CD4-positive, CD25-positive, alpha-beta regulatory T cell (primary cell): ENCODE results near the gene TSTD1. TPM values are rescaled to one million over a fixed set of nuclear protein-coding genes. Genes with fewer than 3 reads are reported as not detected.

ENCODE experiments used
- ATAC-seq, 2 donors: fragments of 150-1000 bp; cut with Tn5 transposase; one replicate each; pipeline ENCODE4 v1.10.0; 2021; ENCODE audit warnings: low read depth in 2 of 2, moderate number of reproducible peaks in 2 of 2, moderate library complexity in 1 of 2
- DNase-seq, 3 donors: peaks; one replicate each; pipeline versions ENCODE4 v3.0.0 to v3.0.0-alpha.2; 2012 to 2022; ENCODE audit warnings: mixed read lengths in 1 of 3
- H3K27ac ChIP-seq: one replicate; pipeline ENCODE4 v1.7.0; 2013; ENCODE audit warnings: mild to moderate bottlenecking, low read length; ENCODE audit not compliant: insufficient read depth, poor library complexity, severe bottlenecking
- H3K27me3 ChIP-seq: one replicate; pipeline ENCODE4 v1.7.0; 2013; ENCODE audit warnings: low read length; ENCODE audit not compliant: control insufficient read depth, insufficient read depth
- H3K36me3 ChIP-seq: one replicate; pipeline ENCODE4 v1.7.0; 2013; ENCODE audit warnings: mild to moderate bottlenecking, low read length, moderate library complexity; ENCODE audit not compliant: control insufficient read depth, insufficient read depth
- H3K4me1 ChIP-seq: 2 replicates; pipeline ENCODE4 v1.7.0; 2013; ENCODE audit warnings: mild to moderate bottlenecking, low read length; ENCODE audit not compliant: insufficient read depth, control insufficient read depth, poor library complexity, severe bottlenecking
- H3K4me3 ChIP-seq: one replicate; pipeline ENCODE4 v1.7.0; 2013; ENCODE audit warnings: low read depth, mild to moderate bottlenecking, low read length, moderate library complexity
- H3K9me3 ChIP-seq, 2 experiments: 1 replicate in 1 of 2; 2 replicates in 1 of 2; pipeline ENCODE4 v1.7.0; 2013; ENCODE audit warnings: low read length in 2 of 2, mild to moderate bottlenecking in 1 of 2, moderate library complexity in 1 of 2; ENCODE audit not compliant: control insufficient read depth in 2 of 2
- H3K27ac Mint-ChIP-seq, 3 donors: one replicate each; pipeline ENCODE4 v1.8.0; 2020 to 2022; ENCODE audit warnings: mild to moderate bottlenecking in 3 of 3, mixed read lengths in 3 of 3, moderate library complexity in 2 of 3
- H3K27me3 Mint-ChIP-seq: one replicate; pipeline ENCODE4 v1.8.0; 2022; ENCODE audit warnings: mild to moderate bottlenecking, mixed read lengths
- H3K36me3 Mint-ChIP-seq: one replicate; pipeline ENCODE4 v1.8.0; 2020; ENCODE audit warnings: mixed read lengths
- H3K4me1 Mint-ChIP-seq, 4 donors: one replicate each; pipeline ENCODE4 v1.8.0; 2020 to 2022; ENCODE audit warnings: mixed read lengths in 4 of 4, mild to moderate bottlenecking in 1 of 4
- H3K4me3 Mint-ChIP-seq, 4 donors: one replicate each; pipeline ENCODE4 v1.8.0; 2020 to 2022; ENCODE audit warnings: mild to moderate bottlenecking in 4 of 4, mixed read lengths in 4 of 4, moderate library complexity in 3 of 4
- H3K9me3 Mint-ChIP-seq, 7 donors: one replicate each; pipeline ENCODE4 v1.8.0; 2020 to 2022; ENCODE audit warnings: mixed read lengths in 7 of 7, mild to moderate bottlenecking in 3 of 7, moderate library complexity in 2 of 7
- polyA plus RNA-seq, 4 donors: library from polyadenylated mRNA; unstranded; fragments of 300-500 nt; fragmentation: Illumina TruSeq; gene quantifications; one replicate each; pipeline ENCODE4 v1.2.3, GENCODE V29; 2021
- total RNA-seq: library from RNA; stranded (reverse); gene quantifications from one replicate; pipeline ENCODE4 v1.2.3, GENCODE V29; 2022

Gene TSTD1
- total and polyA plus RNA-seq, 5 donors from 2014 or later, result 61.3 to 451 (median 421) TPM

DNA sequence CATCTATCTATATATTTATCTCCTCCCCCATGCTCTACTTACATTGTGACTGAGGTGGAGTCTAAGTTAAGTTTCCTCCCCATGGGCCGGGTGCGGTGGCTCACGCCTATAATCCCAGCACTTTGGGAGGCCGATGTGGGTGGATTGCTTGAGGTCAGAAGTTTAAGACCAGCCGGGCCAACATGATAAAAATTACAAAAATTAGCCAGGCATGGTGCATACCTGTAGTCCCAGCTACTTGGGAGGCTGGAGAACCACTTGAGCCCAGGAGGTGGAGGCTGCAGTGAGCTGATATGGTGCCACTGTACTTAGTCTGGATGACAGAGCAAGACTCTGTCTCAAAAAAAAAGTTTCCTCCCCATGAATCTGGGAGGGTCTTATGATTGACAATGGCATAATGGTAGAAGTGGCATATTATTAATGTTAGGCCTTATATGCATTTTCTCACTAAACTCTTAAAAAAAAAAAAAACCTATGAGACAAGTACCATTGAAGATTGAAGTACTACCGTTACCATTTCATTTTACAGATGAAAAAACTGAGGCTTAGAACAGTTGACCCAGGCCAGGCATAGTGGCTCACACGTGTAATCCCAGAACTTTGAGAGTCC lies 29.1 kb downstream of the TSTD1 start:
- DNase-seq, result no peak

GRCh38 chr1:161008869-161009510 lies 29.8 kb downstream of the TSTD1 start:
- H3K27ac ChIP-seq, result no peak overlapping the region
- peaks cover 19% of the 10 kb centered on the region for H3K4me1 ChIP-seq
- H3K27me3 Mint-ChIP-seq, result no peaks in the 10 kb centered on the region
- no peak overlapping the region for H3K4me3 ChIP-seq
- H3K9me3 ChIP-seq, result no peaks in the 10 kb centered on the region
- DNase-seq (no peak), ATAC-seq (no peak)
- H3K36me3 Mint-ChIP-seq, result no peaks in the 10 kb centered on the region
- H3K36me3 ChIP-seq, result no peaks in the 10 kb centered on the region
- no peaks in the 10 kb centered on the region for H3K27me3 ChIP-seq
- no peaks in the 10 kb centered on the region for H3K9me3 Mint-ChIP-seq
- H3K4me3 Mint-ChIP-seq, result no peak overlapping the region
- peak overlapping the region; percentile 19 to 76 (median 42) for H3K27ac Mint-ChIP-seq
- peaks cover 0 to 26% (median 17%) of the 10 kb centered on the region in 4 donors for H3K4me1 Mint-ChIP-seq

More for the DNA sequence above, 29.1 kb downstream of the TSTD1 start:
- Mint-ChIP-seq H3K4me1 (peaks cover 0 to 29% (median 22%) of the 10 kb centered on the region in 4 donors), H3K4me3 (no peak overlapping the region), H3K27me3 (no peaks in the 10 kb centered on the region), H3K27ac (peak overlapping the region in 2 of 3 donors; percentile 19 to 42), H3K9me3 (no peaks in the 10 kb centered on the region), H3K36me3 (no peaks in the 10 kb centered on the region)
- no peaks in the 10 kb centered on the region for H3K36me3 ChIP-seq
- H3K4me1 ChIP-seq, result peaks cover 23% of the 10 kb centered on the region
- H3K27me3 ChIP-seq, result no peaks in the 10 kb centered on the region
- no peaks in the 10 kb centered on the region for H3K9me3 ChIP-seq
- no peak overlapping the region for H3K4me3 ChIP-seq
- no peak overlapping the region for H3K27ac ChIP-seq
- ATAC-seq, result no peak

GRCh38 chr1:161007369-161007768 lies 31.4 kb downstream of the TSTD1 start:
- Histone ChIP-seq H3K4me3 (no peak overlapping the region), H3K9me3 (no peaks in the 10 kb centered on the region), H3K27me3 (no peaks in the 10 kb centered on the region), H3K27ac (no peak overlapping the region), H3K4me1 (peaks cover 3% of the 10 kb centered on the region), H3K36me3 (no peaks in the 10 kb centered on the region)
- no peaks in the 10 kb centered on the region for H3K27me3 Mint-ChIP-seq
- H3K27ac Mint-ChIP-seq, result no peak overlapping the region
- peaks cover 0 to 14% (median 5%) of the 10 kb centered on the region in 4 donors for H3K4me1 Mint-ChIP-seq
- no peak overlapping the region for H3K4me3 Mint-ChIP-seq
- no peaks in the 10 kb centered on the region for H3K9me3 Mint-ChIP-seq
- no peaks in the 10 kb centered on the region for H3K36me3 Mint-ChIP-seq
- ATAC-seq (no peak), DNase-seq (no peak)

DNA sequence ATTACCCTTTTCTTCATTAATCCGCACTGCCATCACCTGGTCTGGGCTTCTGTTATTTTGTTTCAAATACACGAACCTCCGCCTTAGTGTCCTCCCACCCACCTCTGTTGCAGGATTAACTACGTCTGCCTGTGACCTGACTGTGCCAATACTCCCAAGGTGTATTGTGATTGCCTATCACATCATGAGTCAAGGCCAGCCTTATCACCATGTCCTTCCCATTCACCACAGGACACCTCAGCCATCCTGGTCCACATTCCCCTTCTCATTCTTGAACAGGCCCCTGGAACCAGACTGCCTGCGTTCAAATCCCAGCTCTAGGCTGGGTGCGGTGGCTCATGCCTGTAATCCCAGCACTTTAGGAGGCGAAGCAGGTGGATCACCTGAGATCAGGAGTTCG lies 32.2 kb downstream of the TSTD1 start:
- H3K9me3 Mint-ChIP-seq, result no peaks in the 10 kb centered on the region
- no peaks in the 10 kb centered on the region for H3K36me3 ChIP-seq
- no peaks in the 10 kb centered on the region for H3K36me3 Mint-ChIP-seq
- no peak overlapping the region for H3K27ac ChIP-seq
- H3K27me3 ChIP-seq, result no peaks in the 10 kb centered on the region
- ATAC-seq, result no peak
- no peak overlapping the region for H3K4me3 ChIP-seq
- H3K4me3 Mint-ChIP-seq, result no peak overlapping the region
- no peaks in the 10 kb centered on the region for H3K9me3 ChIP-seq
- H3K4me1 Mint-ChIP-seq, result peaks cover 0 to 8% (median 3%) of the 10 kb centered on the region in 4 donors
- DNase-seq, result no peak
- no peaks in the 10 kb centered on the region for H3K27me3 Mint-ChIP-seq
- no peaks in the 10 kb centered on the region for H3K4me1 ChIP-seq
- H3K27ac Mint-ChIP-seq, result no peak overlapping the region

DNA sequence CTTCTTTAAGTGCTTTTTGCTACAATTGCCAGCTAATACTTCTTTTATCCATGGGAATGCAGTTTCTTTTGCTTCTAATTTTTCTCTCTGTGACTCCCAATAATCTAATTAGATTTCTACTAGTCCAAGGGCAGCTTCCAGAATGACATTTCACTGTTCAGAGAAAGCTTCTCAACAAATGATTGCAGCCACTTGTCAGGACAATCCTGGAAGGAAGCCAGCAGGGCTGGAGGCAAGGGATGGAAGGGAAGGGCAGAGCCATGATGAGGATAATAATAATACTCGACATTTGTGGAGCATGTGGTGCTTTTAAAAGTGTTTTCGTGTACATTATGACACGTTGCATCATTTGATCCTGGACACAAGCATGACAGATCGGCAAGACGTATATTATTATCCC lies 37.2 kb downstream of the TSTD1 start:
- no peaks in the 10 kb centered on the region for H3K27me3 ChIP-seq
- peaks cover 0 to 3% (median 0%) of the 10 kb centered on the region in 7 donors for H3K9me3 Mint-ChIP-seq
- H3K9me3 ChIP-seq, result no peaks in the 10 kb centered on the region
- no peak overlapping the region for H3K27ac ChIP-seq
- peak overlapping the region in 2 of 3 donors; percentile 57 to 71 for H3K27ac Mint-ChIP-seq
- no peak overlapping the region for H3K4me3 Mint-ChIP-seq
- peaks cover 17% of the 10 kb centered on the region for H3K36me3 ChIP-seq
- peaks cover 25% of the 10 kb centered on the region for H3K36me3 Mint-ChIP-seq
- no peak for DNase-seq
- H3K4me3 ChIP-seq, result no peak overlapping the region
- no peak for ATAC-seq
- no peaks in the 10 kb centered on the region for H3K27me3 Mint-ChIP-seq
- H3K4me1 Mint-ChIP-seq, result peaks cover 0 to 8% (median 4%) of the 10 kb centered on the region in 4 donors
- H3K4me1 ChIP-seq, result peaks cover 3% of the 10 kb centered on the region

DNA sequence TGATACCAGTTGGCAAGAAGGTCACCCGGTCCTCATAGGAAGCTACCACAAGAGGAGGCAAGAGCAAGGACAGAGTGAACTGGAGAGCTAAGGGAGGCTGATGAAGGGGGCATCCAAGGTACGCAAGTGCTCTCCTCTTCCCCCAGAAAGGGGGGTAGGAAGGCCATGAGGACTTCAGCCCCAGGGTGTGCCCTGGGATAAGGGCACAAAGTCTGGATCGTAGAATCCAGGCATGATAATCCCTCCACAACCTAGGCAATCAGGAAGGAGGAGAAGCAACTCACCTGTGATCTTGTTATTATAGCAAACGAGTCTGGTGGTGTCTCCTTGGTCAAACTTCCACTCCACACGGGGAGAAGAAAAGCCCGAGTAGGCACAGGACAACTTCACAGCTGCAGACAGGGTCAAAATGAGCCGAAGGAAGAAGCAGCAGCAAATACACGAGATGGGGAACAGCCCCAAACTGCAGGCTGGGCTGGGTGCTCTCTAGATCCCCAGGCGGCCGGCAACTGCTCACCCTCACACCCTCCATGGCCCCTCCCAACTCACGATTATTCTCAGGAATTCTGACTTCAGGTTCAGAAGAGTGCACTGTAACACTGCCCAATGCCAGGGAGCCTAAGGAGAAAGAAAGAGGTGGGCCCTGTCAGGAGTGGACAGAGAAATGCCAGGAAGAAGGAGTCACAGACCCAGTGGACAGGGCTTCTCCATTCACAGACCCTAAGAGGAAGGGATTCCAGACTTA lies 37.9 kb downstream of the TSTD1 start:
- H3K27ac ChIP-seq, result no peak overlapping the region
- no peak overlapping the region for H3K4me3 ChIP-seq
- H3K27ac Mint-ChIP-seq, result peak overlapping the region in 2 of 3 donors; percentile 60 to 71
- DNase-seq (no peak), ATAC-seq (no peak)
- no peaks in the 10 kb centered on the region for H3K27me3 ChIP-seq
- H3K4me1 Mint-ChIP-seq, result peaks cover 0 to 8% (median 4%) of the 10 kb centered on the region in 4 donors
- H3K36me3 ChIP-seq, result peaks cover 17% of the 10 kb centered on the region
- H3K9me3 Mint-ChIP-seq, result peaks cover 0 to 3% (median 0%) of the 10 kb centered on the region in 7 donors
- peaks cover 3% of the 10 kb centered on the region for H3K4me1 ChIP-seq
- H3K36me3 Mint-ChIP-seq, result peaks cover 25% of the 10 kb centered on the region
- no peak overlapping the region for H3K4me3 Mint-ChIP-seq
- no peaks in the 10 kb centered on the region for H3K27me3 Mint-ChIP-seq
- H3K9me3 ChIP-seq, result no peaks in the 10 kb centered on the region

DNA sequence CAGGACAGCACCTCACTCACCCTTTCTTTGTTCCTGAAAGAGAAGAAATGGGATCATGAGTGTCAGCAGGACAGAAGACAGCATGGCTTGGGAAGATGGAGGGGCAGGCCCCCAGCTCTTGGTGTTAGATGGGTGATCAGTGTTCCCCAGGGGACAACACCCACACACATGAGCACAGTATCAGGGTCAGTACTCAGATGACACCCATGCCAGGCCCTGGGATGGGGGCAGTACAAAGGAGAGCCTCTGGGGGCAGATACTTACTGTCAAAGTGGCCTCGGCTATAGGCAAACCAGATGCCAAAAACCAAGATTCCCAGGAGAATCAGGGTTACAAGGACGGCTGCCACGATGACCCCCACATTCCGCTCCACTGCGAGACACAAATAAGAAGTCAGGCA lies 39.4 kb downstream of the TSTD1 start:
- peaks cover 0 to 8% (median 5%) of the 10 kb centered on the region in 4 donors for H3K4me1 Mint-ChIP-seq
- H3K36me3 Mint-ChIP-seq, result peaks cover 25% of the 10 kb centered on the region
- Histone ChIP-seq H3K4me3 (no peak overlapping the region), H3K4me1 (peaks cover 3% of the 10 kb centered on the region), H3K9me3 (no peaks in the 10 kb centered on the region), H3K36me3 (peaks cover 17% of the 10 kb centered on the region), H3K27ac (no peak overlapping the region), H3K27me3 (no peaks in the 10 kb centered on the region)
- DNase-seq, result no peak
- H3K4me3 Mint-ChIP-seq, result no peak overlapping the region
- H3K9me3 Mint-ChIP-seq, result peaks cover 0 to 3% (median 0%) of the 10 kb centered on the region in 7 donors
- H3K27ac Mint-ChIP-seq, result no peak overlapping the region
- ATAC-seq, result no peak
- no peaks in the 10 kb centered on the region for H3K27me3 Mint-ChIP-seq
